WI38 (cell line): ENCODE measurements around the gene LRRC28.

Experiments used
- H3K4me3 ChIP-seq: 2 replicates; pipeline ENCODE4 v1.5.1; 2011; ENCODE audit warnings: low read depth, mild to moderate bottlenecking, control low read depth, low read length
- TF ChIP-seq, protein P1 (sequence below): IDR thresholded peaks from 2 replicates; pipeline ENCODE4 v1.5.1; 2012; ENCODE audit warnings: low read depth, mild to moderate bottlenecking, control low read depth, low read length

LRRC28 gene

DNA sequence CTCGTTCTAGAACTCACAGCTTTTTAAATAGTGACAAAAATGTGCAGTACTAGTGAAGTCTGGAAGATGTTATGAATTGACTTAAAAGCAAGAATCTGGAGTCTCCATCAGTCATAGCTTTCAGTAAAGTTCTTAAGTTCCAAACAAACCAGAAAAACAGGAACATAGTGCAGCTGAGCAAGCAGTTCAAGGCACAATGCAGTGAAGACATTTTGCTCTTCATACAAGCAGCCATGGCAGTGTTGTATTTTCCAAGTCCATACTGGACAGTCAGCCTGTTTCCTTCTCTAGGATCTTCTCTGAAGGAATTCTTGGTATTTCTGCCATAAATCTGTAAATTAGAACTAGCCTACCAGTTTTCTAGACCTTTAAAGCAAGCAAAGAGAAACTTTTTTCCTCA lies 90.5 kb downstream of the LRRC28 start:
- H3K4me3 ChIP-seq, result no peak overlapping the region
- TF ChIP-seq, protein P1, sequence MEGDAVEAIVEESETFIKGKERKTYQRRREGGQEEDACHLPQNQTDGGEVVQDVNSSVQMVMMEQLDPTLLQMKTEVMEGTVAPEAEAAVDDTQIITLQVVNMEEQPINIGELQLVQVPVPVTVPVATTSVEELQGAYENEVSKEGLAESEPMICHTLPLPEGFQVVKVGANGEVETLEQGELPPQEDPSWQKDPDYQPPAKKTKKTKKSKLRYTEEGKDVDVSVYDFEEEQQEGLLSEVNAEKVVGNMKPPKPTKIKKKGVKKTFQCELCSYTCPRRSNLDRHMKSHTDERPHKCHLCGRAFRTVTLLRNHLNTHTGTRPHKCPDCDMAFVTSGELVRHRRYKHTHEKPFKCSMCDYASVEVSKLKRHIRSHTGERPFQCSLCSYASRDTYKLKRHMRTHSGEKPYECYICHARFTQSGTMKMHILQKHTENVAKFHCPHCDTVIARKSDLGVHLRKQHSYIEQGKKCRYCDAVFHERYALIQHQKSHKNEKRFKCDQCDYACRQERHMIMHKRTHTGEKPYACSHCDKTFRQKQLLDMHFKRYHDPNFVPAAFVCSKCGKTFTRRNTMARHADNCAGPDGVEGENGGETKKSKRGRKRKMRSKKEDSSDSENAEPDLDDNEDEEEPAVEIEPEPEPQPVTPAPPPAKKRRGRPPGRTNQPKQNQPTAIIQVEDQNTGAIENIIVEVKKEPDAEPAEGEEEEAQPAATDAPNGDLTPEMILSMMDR, result no peak

GRCh38 chr15:99343208-99343607 lies 91.9 kb downstream of the LRRC28 start:
- TF ChIP-seq, protein P1, result no peak
- H3K4me3 ChIP-seq, result no peak overlapping the region

DNA sequence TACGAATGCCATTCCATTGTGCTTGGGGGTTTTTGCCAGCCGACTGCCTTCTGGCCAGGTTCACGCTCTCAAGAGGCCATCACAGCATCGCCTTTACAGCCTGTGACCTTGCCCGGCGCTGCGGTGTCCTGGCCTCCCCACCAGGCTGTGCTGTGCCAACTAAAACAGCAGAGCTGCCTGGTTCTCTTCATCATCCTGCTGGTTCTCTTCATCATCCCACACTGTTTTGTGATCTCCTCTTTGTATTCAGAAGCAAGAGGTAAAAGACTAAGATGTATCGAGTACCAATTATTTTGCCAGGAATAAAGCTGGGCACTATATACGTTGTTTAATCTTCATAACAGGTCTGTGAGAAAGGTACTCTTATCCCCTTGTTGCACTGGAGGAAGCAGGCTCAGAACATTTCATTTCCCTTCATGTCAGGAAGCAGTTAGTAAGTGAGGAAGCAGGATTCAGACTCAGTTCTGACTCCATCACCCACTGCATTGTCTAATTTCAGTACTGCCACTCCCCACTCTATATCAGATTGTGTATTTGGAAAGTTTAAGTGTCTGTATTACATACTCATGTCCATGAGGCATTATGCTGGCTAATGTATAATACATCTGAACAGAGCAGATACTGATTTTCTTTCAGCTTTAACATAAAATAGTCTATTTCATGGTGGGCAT lies 92.7 kb downstream of the LRRC28 start:
- H3K4me3 ChIP-seq, result no peak overlapping the region
- TF ChIP-seq, protein P1, result no peak

- H3K4me3 ChIP-seq, result no peak overlapping the region
- TF ChIP-seq, protein P1, result no peak
Measured at GRCh38 chr15:99344639-99345038, 93.4 kb downstream of the LRRC28 start.

DNA sequence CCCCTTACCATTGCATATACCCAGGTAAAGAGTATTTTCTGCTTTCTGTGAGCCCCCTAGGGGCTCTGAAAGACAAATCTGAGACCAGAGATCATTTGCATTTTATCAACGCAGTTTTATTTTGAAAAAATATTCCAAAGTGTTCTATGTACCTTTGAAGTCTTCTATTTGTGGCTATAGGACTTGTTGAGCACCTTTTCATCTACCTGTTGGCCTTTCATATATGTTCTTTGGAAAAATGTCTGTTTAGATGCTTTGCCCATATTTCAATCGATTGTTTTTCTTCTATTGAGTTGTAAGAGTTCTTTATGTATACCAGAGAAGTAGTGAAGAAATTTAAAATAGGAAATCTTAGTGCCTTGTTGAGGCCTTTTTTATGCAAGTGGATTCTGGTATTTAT lies 94.0 kb downstream of the LRRC28 start:
- H3K4me3 ChIP-seq, result no peak overlapping the region
- TF ChIP-seq, protein P1, result no peak

DNA sequence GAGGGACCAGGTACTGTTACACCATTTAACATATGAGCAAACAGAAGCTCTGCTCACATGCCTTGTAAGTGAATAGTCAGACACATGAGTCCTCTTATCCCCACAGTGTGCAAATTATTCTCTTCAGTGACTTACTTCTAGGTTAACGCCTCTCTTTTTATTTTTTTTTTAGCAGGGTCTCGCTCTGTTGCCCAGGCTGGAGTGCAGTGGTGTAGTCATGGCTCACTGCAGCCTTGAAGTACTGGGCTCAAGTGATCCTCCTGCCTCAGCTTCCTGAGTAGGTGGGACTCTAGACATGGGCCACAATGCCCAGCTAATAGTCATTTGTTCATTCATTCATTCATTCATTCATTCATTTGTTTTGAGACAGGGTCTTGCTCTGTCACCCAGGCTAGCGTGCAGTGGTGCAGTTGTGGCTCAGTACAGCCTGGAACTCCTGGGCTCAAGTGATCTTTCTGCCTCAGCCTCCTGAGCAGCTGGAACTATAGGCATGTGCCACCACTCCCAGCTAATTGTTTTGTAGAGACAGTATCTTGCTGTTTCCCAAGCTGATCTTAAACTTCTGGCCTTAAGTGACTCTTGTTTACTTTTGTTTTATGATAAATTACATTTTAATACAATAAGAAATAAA lies 94.7 kb downstream of the LRRC28 start:
- no peak overlapping the region for H3K4me3 ChIP-seq
- TF ChIP-seq, protein P1, result no peak

DNA sequence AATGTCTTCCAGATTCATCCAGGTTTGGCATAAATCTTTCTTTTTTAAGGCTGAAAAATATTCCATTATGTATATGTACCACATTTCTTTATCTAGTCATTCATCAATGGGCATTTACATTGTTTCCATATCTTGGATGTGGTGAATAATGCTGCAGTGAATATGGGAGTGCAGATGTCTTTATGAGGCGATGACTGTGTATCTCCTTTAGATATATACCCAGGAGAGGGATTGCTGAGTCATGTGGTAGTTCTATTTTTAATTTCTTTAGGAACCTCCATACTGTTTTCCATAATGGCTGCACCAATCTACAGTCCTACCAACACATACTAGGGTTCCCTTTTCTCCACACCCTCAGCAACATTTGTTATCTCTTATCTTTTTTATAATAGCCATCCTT lies 96.3 kb downstream of the LRRC28 start:
- H3K4me3 ChIP-seq, result no peak overlapping the region
- TF ChIP-seq, protein P1, result no peak
